ENCODE results near the gene MCHR2.

MCHR2 gene

GRCh38 chr6:99933129-99933528 lies 60.9 kb downstream of the MCHR2 start:
- Histone ChIP-seq H3K4me1 (no peaks in the 10 kb centered on the region), H4K20me1 (no peaks in the 10 kb centered on the region), H3K9me3 (replicated peaks in 1 of 11) (no peaks in the 10 kb centered on the region), H3K36me3 (no peaks in the 10 kb centered on the region), H3K27me3 (no peaks in the 10 kb centered on the region), H3K4me3 (no peak overlapping the region), H3K4me2 (no peak overlapping the region), H3K27ac (no peak overlapping the region), H3K9ac (no peak overlapping the region)
- TF ChIP-seq Cebpa-rat (IDR thresholded peaks at IDR 0.05), result no peak

GRCh38 chr6:99912657-99913056 lies 81.4 kb downstream of the MCHR2 start:
- Histone ChIP-seq H3K4me3 (no peak overlapping the region), H4K20me1 (no peaks in the 10 kb centered on the region), H3K27me3 (no peaks in the 10 kb centered on the region), H3K9ac (no peak overlapping the region), H3K4me1 (peaks cover 0 to 15% (median 0%) of the 10 kb centered on the region in 10 experiments; a peak in 8 of 20 replicates), H3K27ac (no peak overlapping the region), H3K36me3 (no peaks in the 10 kb centered on the region), H3K9me3 (replicated peaks in 1 of 11) (no peaks in the 10 kb centered on the region), H3K4me2 (no peak overlapping the region)
- no peak for TF ChIP-seq Cebpa-rat (IDR thresholded peaks at IDR 0.05)

- no peaks in the 10 kb centered on the region for H3K4me1 ChIP-seq
- no peak overlapping the region for H3K4me2 ChIP-seq
- H3K4me3 ChIP-seq, result no peak overlapping the region
- no peaks in the 10 kb centered on the region for H3K27me3 ChIP-seq
- H4K20me1 ChIP-seq, result no peaks in the 10 kb centered on the region
- H3K27ac ChIP-seq, result no peak overlapping the region
- H3K36me3 ChIP-seq, result no peaks in the 10 kb centered on the region
- TF ChIP-seq Cebpa-rat (IDR thresholded peaks at IDR 0.05), result no peak
- no peak overlapping the region for H3K9ac ChIP-seq
- H3K9me3 ChIP-seq (replicated peaks in 1 of 11), result no peaks in the 10 kb centered on the region
These were observed 88.6 kb downstream of the MCHR2 start for GRCh38 chr6:99905209-99906106.

DNA sequence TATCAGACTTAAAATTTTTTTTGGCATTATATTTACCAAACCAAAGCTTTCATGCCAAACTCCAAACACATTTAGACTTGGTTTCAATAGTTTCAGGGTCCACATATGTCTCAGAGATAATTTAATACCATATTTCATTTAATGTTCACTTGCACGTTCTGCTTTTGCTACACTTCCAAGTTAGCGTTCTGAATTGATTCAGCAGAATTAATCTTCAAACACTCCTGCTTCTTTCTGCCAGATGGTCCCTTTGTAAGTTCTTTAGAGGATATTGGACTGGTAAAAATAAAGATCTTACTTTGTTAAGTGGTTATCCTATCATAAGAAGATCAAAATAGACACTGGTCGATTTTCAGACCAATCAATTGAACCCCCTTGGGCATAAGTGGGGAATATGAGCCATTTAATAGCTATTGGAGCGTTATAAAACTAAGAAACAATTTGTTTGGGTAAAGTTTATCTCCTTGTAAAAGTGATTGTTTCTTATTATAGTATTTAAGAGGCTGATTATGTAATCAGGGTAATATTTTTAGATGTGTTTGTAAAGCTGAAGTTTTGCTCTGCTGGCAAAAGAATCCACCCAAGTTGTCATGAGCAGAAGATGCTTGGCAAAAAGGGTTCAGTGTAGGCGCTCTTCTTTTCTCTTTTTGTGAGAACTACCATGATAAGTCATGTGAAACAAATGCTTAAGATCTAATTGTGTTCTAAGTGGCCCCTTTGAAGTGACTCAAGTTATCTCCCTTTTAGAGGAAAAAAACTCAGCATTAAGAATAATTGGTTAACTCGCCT lies 92.2 kb downstream of the MCHR2 start:
- H3K9ac ChIP-seq, result no peak overlapping the region
- no peaks in the 10 kb centered on the region for H3K9me3 ChIP-seq (replicated peaks in 1 of 11)
- H3K27ac ChIP-seq, result no peak overlapping the region
- TF ChIP-seq Cebpa-rat (IDR thresholded peaks at IDR 0.05), result no peak
- no peaks in the 10 kb centered on the region for H4K20me1 ChIP-seq
- no peaks in the 10 kb centered on the region for H3K36me3 ChIP-seq
- no peak overlapping the region for H3K4me2 ChIP-seq
- H3K4me1 ChIP-seq, result no peaks in the 10 kb centered on the region
- H3K27me3 ChIP-seq, result no peaks in the 10 kb centered on the region
- H3K4me3 ChIP-seq, result no peak overlapping the region

DNA sequence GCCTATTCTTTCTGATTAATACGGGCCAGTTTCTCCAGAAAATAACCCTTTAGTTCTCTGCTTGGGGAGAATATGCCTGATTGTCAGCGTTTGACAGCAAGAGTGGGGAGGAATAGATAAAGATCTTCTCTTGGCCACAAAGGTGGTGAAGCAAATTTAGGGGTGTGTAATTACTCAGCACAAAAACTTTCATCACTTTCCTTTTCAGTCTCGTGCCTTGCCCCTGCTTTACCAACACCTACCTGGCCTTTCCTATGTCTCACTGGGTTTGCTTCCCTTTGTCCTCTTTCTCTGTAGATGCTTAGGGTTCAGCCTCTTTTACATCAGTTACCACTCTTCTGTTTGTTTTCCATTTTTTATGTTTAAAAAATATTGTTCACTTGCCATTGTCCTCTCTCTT lies 99.2 kb downstream of the MCHR2 start:
- no peaks in the 10 kb centered on the region for H3K36me3 ChIP-seq
- H3K4me2 ChIP-seq, result no peak overlapping the region
- no peak for TF ChIP-seq Cebpa-rat (IDR thresholded peaks at IDR 0.05)
- H3K4me1 ChIP-seq, result no peaks in the 10 kb centered on the region
- no peaks in the 10 kb centered on the region for H4K20me1 ChIP-seq
- H3K9me3 ChIP-seq (replicated peaks in 1 of 11), result no peaks in the 10 kb centered on the region
- H3K27ac ChIP-seq, result no peak overlapping the region
- no peak overlapping the region for H3K9ac ChIP-seq
- H3K4me3 ChIP-seq, result no peak overlapping the region
- H3K27me3 ChIP-seq, result no peaks in the 10 kb centered on the region

GRCh38 chr6:99887066-99887465 lies 107.0 kb downstream of the MCHR2 start:
- no peak for TF ChIP-seq Cebpa-rat (IDR thresholded peaks at IDR 0.05)
- H4K20me1 ChIP-seq, result no peaks in the 10 kb centered on the region
- H3K4me1 ChIP-seq, result no peaks in the 10 kb centered on the region; a peak in 1 of 20 replicates
- H3K9ac ChIP-seq, result no peak overlapping the region
- no peak overlapping the region for H3K4me2 ChIP-seq
- no peak overlapping the region for H3K27ac ChIP-seq
- no peaks in the 10 kb centered on the region for H3K9me3 ChIP-seq (replicated peaks in 1 of 11)
- H3K27me3 ChIP-seq, result no peaks in the 10 kb centered on the region
- H3K36me3 ChIP-seq, result no peaks in the 10 kb centered on the region
- H3K4me3 ChIP-seq, result no peak overlapping the region

DNA sequence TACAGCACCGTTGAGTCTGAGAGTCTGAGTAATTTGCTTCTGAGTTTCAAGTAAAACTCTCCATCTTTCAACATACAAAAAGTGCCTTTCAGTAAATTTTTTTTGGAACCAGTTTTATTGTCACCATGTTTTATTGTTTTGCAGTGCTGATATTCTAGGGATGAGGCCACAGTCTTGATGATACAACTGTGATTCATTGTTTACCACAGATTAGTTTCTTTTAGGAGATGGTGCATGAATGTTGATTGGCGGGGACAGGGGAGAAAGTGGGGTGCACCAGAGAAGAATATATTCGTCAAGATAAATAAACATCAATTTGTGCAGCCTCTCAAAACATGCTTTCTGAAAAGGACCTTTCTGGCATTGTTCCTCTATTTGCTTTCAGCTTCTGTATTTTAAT lies 109.0 kb downstream of the MCHR2 start:
- no peak for TF ChIP-seq Cebpa-rat (IDR thresholded peaks at IDR 0.05)
- Histone ChIP-seq H3K27ac (no peak overlapping the region), H3K9me3 (replicated peaks in 1 of 11) (no peaks in the 10 kb centered on the region), H3K27me3 (no peaks in the 10 kb centered on the region), H4K20me1 (no peaks in the 10 kb centered on the region), H3K9ac (no peak overlapping the region), H3K4me3 (no peak overlapping the region), H3K36me3 (no peaks in the 10 kb centered on the region), H3K4me2 (no peak overlapping the region), H3K4me1 (no peaks in the 10 kb centered on the region; a peak in 1 of 20 replicates)

DNA sequence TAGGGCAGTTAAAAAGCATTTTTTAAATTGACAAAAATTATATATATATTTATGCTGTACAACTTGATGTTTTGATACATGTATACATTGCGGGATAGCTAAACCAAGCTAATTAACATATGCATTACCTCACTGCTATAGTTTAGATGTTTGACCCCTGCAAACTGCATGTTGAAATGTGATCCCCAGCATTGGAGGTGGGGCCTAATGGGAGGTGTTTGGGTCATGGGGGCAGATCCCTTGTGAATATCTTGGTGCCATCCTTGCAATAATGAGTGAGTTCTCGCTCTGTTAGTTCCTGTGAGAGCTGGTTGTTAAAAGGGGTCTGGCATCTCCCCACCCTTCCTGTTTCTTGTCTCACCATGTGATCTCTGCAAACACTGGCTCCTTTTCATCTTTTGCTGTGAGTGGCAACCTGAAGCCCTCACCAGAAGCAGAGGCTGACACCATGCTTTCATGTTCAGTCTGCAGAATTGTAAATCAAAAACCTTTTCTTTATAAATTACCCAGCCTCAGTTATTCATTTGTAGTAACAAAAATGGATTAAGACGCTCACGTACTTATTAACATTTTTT lies 111.8 kb downstream of the MCHR2 start:
- H3K9ac ChIP-seq, result no peak overlapping the region
- H4K20me1 ChIP-seq, result no peaks in the 10 kb centered on the region
- H3K4me3 ChIP-seq, result no peak overlapping the region
- TF ChIP-seq Cebpa-rat (IDR thresholded peaks at IDR 0.05), result no peak
- H3K27me3 ChIP-seq, result no peaks in the 10 kb centered on the region
- no peak overlapping the region for H3K27ac ChIP-seq
- no peaks in the 10 kb centered on the region; a peak in 1 of 20 replicates for H3K4me1 ChIP-seq
- no peaks in the 10 kb centered on the region for H3K36me3 ChIP-seq
- H3K9me3 ChIP-seq (replicated peaks in 1 of 11), result no peaks in the 10 kb centered on the region
- no peak overlapping the region for H3K4me2 ChIP-seq

DNA sequence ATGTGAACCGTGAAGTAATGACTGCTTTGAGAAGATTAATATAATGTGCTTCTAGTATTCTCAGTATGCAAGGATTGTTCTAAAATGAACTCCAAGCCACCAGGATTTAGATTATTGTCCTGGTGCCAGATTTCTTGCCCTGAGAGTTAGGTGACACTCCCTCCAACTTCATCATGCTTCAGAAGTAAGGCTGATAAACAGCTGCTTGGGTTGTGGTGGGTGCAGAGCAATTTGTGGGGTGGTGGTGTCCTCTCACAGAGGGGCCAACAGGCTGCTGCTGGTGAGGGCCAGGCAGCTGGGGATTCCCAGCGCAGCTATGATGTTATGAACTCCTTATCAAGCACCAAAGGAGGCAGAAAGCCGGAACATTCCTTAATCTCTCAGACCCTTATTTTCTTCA lies 114.6 kb downstream of the MCHR2 start:
- Histone ChIP-seq H3K4me3 (no peak overlapping the region), H3K4me2 (no peak overlapping the region), H4K20me1 (no peaks in the 10 kb centered on the region), H3K4me1 (peaks cover 0 to 6% (median 0%) of the 10 kb centered on the region in 10 experiments; a peak in 2 of 20 replicates), H3K9ac (no peak overlapping the region), H3K36me3 (no peaks in the 10 kb centered on the region), H3K27ac (no peak overlapping the region), H3K9me3 (replicated peaks in 1 of 11) (no peaks in the 10 kb centered on the region), H3K27me3 (no peaks in the 10 kb centered on the region)
- TF ChIP-seq Cebpa-rat (IDR thresholded peaks at IDR 0.05), result no peak

All from BLaER1 treated with 17β-estradiol and CSF1 and Interleukin-3, amounts not matched to agents 10 nM and 100 nM (cell line).